GM21360 (cell line): ENCODE results near the gene MEIOSIN.

Experiments used
- ATAC-seq: cut with Tn5 transposase; IDR thresholded peaks from one replicate; pipeline ENCODE4 v1.9.1; 2021; ENCODE audit warnings: mild to moderate bottlenecking, moderate library complexity; ENCODE audit not compliant: unreplicated experiment

The MEIOSIN gene

DNA sequence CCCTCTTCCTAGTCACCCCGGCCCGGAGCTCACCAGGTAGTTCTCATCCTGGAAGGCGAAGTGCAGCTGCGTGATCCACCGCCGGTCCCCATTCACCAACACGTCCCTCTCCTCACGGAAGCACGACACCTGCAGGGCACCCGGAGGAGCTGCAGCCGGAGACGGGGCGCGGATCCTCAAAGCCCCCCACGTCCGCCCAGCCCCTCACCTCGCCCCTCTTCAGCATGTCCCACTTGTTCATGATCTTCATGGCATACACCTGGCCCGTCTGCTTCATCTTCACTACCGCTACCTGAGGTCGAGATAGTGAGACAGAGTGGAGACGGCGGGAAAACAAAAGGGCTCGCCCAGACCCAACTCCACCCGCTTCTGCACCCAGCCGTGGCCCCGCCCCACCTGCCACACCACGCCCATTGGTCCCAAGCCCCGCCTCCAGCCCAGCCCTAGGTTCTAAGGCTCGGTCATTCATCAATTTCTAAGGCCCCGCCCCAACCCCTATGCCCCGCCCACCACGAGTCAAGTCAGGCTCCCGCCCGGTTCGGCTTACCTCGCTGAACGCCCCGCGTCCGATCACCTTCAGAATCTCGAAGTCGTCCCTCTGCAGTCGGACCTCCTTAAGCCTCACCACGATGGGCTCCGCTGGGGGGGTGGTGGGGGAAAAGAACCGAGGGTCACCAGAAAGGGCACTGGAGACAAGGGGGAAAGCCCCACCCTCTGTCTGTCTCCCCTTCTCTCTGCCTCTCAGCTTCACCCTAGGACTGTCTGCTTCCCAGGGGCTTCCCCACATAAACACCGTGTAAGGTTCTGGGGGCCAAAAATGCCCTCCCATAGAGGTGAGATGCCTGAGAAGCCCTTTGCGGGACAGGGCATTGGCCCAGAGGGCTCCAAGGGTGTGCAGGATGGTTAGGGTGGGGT is 46.2 kb downstream of the MEIOSIN start:
- peak; percentile 67 for ATAC-seq

DNA sequence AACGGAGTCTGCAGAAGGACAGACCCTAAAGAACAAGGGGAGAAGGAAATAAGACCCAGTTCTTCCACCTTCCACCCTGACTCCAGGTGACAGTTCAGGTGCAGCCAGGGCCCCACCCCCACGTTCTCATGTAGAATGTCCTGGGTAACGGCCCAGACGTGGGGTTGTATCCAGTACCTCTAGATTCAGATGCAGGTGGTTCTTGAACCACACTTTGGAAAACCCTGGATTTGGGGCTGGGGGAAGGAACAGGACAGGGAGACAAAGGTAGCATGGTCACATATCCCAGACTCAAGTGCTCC is 46.9 kb downstream of the MEIOSIN start:
- no peak for ATAC-seq

DNA sequence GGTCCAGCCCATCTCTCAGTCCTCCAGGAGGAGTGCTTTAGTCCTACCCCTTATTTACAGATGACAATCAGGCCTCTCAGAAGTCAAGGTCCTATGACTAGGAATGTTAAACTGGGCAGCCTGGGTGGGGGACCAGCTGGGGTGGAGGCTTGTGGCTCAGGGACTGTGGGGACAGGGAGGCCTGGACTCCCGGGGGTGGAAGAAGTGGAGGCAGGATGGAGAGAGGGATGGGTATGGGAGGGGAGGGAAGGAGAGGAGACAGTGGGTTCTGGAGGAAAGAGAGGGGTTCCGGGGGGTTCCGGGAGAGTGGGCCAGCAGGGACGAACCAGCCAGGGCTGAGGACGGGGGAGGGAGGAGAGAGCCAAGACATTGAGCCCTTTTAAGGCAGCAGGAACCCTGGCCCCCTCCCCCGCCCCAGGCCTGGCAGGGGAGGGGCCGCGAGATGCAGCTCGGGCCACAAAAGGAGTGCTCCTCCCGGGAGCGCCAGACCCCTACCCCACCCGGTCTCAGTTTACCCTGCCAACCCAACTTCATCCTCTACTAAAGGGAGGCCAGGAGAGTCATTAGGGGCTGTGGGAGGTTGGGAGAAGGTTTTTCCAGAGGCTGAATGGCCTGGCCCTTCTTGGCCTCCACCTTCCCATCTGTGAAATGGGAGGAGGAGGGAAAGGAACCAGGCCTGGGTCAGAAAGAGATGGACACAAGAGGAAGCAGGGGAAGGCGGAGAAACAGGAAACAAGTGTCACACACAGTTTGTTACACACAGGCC is 47.4 kb downstream of the MEIOSIN start:
- ATAC-seq, result no peak

GRCh38 chr19:45781214-45782161 is 48.2 kb downstream of the MEIOSIN start:
- no peak for ATAC-seq

DNA sequence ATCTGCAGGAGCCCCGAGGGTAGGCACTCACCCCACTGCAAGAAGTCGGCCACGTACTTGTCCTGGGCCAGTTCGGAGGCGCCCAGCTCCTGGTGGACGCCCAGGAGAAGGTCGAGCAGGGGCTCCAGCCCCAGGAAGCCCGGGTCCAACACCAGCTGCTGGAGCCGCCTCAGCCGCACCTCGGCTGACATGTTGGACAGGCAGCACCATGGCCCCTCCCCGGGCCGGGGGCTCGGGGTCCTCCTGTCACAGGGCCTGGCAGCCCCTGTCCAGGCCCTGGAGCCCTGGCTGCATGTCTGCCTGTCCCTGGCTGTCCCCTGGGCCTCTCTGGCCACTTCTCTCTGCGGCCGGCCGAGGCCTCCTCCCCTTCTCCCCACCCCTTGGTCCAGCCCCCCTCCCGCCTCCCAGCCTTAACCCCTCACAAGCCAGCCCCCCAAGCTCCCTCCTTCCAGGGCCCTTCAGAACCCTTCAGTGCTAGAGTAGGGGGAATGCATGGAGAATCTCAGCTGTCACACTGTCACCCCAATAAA is 49.0 kb downstream of the MEIOSIN start, which contains the start of gene DMPK:
TSS of gene DMPK (minus strand) at position 329 of the 530 bp plus-strand sequence. CDS start at position 191, 138 bp downstream.
- ATAC-seq, result no peak

- ATAC-seq, result no peak
Observed at GRCh38 chr19:45782820-45783785, 49.9 kb downstream of the MEIOSIN start.

DNA sequence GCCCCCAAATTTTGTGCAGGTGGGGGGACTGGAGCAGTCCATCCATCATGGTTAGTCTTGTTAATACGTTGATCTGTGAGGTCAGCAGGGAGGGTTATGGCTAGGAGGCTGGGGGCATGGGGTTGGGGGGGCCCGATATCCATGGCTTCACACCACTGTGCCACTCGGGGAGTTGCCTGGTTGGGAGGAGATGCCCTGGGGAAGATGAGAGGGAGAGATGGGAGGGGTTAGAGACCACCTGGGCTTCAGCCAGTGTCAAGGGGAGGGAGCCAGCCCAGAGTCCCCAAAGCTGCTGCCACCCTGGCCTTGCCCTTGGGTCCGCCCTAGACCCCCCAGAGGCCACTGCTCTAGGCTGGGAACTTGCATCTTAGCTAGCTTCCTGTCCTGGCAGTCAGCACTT is 50.9 kb downstream of the MEIOSIN start:
- ATAC-seq, result no peak

- ATAC-seq, result no peak
Observed at GRCh38 chr19:45785097-45785496, 51.9 kb downstream of the MEIOSIN start.

GRCh38 chr19:45785781-45786532 is 52.7 kb downstream of the MEIOSIN start:
- ATAC-seq, result no peak

DNA sequence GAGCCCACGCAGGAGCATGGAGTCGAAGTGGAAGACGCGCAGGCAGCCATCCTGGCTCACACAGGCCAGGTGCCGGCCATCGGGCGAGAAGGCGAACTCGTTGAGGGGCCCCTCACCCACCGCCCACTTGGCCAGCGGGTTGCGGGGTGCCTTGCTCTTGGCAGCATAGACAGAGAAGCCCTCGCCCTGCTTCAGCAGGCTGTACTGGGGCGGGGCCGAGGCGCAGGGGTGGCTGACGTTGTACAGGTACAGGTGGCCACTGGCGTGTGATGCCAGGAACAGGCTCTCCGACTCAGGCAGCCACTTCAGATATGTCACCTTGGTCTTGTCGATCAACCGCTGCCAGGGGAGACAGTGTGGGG is 53.3 kb downstream of the MEIOSIN start:
- ATAC-seq, result no peak

- no peak for ATAC-seq
Observed at GRCh38 chr19:45789035-45789786, 56.0 kb downstream of the MEIOSIN start.

DNA sequence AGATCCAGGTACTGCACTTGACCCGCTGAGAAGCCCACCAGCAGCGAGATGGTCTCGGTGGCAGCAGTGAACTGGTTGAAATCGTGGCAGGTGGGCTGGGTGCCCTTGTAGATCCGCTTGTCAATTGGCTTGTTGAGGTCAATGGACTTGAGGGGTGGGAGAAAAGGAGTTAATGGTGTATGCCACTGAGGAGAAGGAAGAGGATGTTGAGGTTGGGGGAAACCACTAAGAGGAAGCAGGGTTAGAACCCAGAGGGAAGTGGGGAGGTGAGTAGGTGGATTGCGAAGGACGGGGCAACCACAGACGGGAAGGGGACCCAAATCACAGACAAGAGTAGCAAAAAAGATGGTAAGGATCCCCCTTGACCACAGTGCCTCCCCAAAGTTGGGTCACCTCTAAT is 57.7 kb downstream of the MEIOSIN start:
- no peak for ATAC-seq

DNA sequence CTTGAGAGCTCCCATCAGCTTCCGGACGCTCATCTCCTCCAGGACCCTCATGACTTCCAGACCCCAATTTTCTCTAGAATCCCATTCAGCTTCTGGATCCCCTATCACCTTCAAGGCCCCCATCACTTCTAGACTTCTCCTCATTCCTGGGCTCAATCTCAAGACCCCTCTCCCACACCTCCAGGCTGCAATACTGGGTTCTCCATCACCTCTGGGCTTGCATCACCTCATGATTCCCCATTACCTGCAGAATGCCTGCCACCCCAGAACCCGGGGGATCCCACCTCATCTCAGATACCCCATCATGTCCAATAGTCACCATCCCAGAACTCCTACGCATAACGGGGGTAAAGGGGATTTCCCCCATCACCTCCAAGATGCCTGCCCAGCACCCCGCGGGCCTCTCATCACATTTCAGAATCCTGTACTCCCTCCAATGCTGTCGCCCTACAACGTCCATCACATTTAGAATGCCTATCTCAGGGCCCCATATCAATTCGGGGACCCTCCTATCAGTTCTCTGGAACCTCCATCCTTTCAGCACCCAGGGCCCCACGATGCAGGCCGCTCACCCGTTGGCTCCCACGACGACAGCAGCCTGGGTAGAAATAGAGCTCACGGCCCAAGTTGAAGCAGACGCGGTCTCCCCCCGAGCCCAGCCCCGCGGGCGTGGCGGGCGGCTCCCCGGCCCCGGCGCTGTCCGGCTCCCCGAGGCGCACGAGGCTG is 58.7 kb downstream of the MEIOSIN start:
- ATAC-seq, result peak; percentile 11

DNA sequence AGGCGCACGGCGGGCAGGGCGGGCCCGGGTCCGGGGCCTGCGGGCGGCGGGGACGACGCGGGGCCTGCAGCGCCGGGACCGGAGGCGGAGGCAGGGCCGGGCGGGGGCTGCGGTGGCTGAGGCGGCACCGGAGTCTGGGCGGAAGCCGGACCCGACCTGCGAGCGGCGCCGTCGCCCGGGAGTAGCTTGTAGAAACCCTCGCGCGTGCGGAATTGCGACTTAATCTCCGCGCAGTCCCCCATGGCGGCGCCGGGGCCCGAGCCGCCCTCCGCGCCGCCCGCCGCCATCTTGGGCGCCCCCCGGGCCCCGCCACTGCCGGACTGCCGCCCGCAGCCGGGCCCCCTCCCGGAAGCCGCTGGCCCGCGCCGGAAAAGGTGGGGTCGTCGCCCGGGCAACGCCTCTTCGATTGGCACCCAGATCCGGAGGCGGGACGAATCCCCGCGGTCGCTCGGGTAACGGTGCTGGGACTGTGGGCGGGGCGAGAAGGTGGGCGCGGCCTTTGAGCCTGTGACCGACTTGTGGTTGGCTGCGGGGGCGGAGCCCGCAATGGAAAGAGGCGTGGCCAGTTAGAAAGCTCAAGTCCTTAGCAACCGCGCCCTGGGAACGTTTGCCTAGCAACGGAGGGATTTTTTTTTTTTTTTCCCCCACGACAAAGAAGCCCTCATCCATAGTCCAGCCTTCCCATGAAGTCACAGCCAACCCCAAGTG is 59.4 kb downstream of the MEIOSIN start, which contains the start of gene DMWD:
TSS of gene DMWD (minus strand) at position 376 of the 708 bp plus-strand sequence. CDS start at position 287, 89 bp downstream.
- peak; percentile 86 for ATAC-seq

GRCh38 chr19:45793178-45793564 is 59.9 kb downstream of the MEIOSIN start:
- peak; percentile 10 for ATAC-seq

GRCh38 chr19:45793876-45794275 is 60.6 kb downstream of the MEIOSIN start:
- ATAC-seq, result no peak

GRCh38 chr19:45794627-45795026 is 61.4 kb downstream of the MEIOSIN start:
- no peak for ATAC-seq
